ENCODE data around the gene EFTUD2.

DNA sequence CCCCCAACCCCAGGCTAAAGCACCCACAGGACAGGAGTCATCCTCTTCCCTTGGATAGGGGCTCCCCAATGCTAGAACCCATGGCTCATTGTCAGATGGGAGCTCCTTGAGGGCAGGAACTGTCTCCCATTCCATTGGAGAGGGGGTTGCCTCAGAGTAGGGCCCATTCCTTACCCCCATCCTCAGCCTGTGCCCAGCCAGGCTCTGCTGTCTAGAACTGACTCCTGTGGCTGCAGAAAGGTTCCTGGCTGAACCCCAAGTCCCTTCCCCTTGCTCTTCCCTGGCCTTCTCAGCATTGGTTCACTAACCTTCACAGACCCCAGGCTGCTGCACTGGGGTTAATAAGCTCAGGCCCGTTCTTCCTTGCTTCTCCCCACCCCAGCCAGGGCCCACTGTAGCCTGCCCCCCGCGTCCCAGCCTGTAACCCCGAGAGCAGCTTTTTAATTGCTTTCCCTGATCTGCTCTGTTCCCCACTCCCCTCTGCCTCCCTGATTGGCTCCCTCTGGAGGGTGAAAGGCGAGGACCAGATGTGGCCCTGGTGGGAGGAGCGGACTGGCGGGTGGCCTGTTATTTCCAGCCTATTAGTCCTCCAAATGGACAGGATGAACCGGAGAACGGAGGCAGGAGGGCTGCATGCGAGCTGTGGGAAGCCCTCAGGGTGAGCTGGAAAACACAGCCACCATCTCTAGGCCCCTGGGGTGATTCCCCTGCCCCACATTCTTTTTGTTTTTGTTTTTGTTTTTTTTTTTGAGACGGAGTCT lies 22.1 kb upstream of the EFTUD2 start:
- TF ChIP-seq, protein P1, sequence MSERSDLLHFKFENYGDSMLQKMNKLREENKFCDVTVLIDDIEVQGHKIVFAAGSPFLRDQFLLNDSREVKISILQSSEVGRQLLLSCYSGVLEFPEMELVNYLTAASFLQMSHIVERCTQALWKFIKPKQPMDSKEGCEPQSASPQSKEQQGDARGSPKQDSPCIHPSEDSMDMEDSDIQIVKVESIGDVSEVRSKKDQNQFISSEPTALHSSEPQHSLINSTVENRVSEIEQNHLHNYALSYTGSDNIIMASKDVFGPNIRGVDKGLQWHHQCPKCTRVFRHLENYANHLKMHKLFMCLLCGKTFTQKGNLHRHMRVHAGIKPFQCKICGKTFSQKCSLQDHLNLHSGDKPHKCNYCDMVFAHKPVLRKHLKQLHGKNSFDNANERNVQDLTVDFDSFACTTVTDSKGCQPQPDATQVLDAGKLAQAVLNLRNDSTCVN (tag by site-specific recombination; optimal IDR thresholded peaks at IDR 0.05), result no peak
- TF ChIP-seq, protein P2, sequence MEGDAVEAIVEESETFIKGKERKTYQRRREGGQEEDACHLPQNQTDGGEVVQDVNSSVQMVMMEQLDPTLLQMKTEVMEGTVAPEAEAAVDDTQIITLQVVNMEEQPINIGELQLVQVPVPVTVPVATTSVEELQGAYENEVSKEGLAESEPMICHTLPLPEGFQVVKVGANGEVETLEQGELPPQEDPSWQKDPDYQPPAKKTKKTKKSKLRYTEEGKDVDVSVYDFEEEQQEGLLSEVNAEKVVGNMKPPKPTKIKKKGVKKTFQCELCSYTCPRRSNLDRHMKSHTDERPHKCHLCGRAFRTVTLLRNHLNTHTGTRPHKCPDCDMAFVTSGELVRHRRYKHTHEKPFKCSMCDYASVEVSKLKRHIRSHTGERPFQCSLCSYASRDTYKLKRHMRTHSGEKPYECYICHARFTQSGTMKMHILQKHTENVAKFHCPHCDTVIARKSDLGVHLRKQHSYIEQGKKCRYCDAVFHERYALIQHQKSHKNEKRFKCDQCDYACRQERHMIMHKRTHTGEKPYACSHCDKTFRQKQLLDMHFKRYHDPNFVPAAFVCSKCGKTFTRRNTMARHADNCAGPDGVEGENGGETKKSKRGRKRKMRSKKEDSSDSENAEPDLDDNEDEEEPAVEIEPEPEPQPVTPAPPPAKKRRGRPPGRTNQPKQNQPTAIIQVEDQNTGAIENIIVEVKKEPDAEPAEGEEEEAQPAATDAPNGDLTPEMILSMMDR (tag by site-specific recombination; IDR thresholded peaks at IDR 0.05), result no peak
- TF ChIP-seq, protein P3, sequence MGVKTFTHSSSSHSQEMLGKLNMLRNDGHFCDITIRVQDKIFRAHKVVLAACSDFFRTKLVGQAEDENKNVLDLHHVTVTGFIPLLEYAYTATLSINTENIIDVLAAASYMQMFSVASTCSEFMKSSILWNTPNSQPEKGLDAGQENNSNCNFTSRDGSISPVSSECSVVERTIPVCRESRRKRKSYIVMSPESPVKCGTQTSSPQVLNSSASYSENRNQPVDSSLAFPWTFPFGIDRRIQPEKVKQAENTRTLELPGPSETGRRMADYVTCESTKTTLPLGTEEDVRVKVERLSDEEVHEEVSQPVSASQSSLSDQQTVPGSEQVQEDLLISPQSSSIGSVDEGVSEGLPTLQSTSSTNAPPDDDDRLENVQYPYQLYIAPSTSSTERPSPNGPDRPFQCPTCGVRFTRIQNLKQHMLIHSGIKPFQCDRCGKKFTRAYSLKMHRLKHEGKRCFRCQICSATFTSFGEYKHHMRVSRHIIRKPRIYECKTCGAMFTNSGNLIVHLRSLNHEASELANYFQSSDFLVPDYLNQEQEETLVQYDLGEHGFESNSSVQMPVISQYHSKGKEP (tag by site-specific recombination; IDR thresholded peaks at IDR 0.05), result no peak
- TF ChIP-seq ZNF24 (tag by site-specific recombination; IDR thresholded peaks at IDR 0.05) (no peak), ZNF302 (tag by site-specific recombination; IDR thresholded peaks at IDR 0.05; ENCODE audit: low read depth) (no peak), ZNF112 (tag by site-specific recombination; IDR thresholded peaks at IDR 0.05) (no peak), ZNF223 (tag by site-specific recombination; IDR thresholded peaks at IDR 0.05) (no peak), TCF7L2 (IDR thresholded peaks at IDR 0.05; ENCODE audit: borderline replicate concordance, low read depth, low read length) (no peak), PRDM1 (tag by site-specific recombination; IDR thresholded peaks at IDR 0.05) (no peak), BCL11A (tag by site-specific recombination; IDR thresholded peaks at IDR 0.05; ENCODE audit: low read depth) (no peak)
- TF ChIP-seq, protein P4, sequence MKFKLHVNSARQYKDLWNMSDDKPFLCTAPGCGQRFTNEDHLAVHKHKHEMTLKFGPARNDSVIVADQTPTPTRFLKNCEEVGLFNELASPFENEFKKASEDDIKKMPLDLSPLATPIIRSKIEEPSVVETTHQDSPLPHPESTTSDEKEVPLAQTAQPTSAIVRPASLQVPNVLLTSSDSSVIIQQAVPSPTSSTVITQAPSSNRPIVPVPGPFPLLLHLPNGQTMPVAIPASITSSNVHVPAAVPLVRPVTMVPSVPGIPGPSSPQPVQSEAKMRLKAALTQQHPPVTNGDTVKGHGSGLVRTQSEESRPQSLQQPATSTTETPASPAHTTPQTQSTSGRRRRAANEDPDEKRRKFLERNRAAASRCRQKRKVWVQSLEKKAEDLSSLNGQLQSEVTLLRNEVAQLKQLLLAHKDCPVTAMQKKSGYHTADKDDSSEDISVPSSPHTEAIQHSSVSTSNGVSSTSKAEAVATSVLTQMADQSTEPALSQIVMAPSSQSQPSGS (tag by site-specific recombination; IDR thresholded peaks at IDR 0.05; ENCODE audit: low read depth), result no peak
- TF ChIP-seq, protein P5, sequence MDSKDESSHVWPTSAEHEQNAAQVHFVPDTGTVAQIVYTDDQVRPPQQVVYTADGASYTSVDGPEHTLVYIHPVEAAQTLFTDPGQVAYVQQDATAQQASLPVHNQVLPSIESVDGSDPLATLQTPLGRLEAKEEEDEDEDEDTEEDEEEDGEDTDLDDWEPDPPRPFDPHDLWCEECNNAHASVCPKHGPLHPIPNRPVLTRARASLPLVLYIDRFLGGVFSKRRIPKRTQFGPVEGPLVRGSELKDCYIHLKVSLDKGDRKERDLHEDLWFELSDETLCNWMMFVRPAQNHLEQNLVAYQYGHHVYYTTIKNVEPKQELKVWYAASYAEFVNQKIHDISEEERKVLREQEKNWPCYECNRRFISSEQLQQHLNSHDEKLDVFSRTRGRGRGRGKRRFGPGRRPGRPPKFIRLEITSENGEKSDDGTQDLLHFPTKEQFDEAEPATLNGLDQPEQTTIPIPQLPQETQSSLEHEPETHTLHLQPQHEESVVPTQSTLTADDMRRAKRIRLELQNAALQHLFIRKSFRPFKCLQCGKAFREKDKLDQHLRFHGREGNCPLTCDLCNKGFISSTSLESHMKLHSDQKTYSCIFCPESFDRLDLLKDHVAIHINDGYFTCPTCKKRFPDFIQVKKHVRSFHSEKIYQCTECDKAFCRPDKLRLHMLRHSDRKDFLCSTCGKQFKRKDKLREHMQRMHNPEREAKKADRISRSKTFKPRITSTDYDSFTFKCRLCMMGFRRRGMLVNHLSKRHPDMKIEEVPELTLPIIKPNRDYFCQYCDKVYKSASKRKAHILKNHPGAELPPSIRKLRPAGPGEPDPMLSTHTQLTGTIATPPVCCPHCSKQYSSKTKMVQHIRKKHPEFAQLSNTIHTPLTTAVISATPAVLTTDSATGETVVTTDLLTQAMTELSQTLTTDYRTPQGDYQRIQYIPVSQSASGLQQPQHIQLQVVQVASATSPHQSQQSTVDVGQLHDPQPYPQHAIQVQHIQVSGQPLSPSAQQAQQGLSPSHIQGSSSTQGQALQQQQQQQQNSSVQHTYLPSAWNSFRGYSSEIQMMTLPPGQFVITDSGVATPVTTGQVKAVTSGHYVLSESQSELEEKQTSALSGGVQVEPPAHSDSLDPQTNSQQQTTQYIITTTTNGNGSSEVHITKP (tag by site-specific recombination; IDR thresholded peaks at IDR 0.05), result no peak

Data from HEK293 (cell line).